ENCODE measurements around the gene TMEM178B.
"Not testable (repeated sequence)": the region's sequence is repeated elsewhere in the genome, so short reads cannot be mapped to it uniquely, and the experiment has no call there.

GRCh38 chr7:141038100-141038499 is 35.8 kb upstream of the TMEM178B start:
- TF ChIP-seq CTCF (IDR thresholded peaks at IDR 0.05); POLR2A (IDR thresholded peaks at IDR 0.05; ENCODE audit: low read depth); POLR2AphosphoS5 (IDR thresholded peaks at IDR 0.05): not testable (repeated sequence)

Data from esophagus muscularis mucosa (tissue), 3 donors.